ENCODE results near the gene ARMH1. TPM values are rescaled to one million over a fixed set of nuclear protein-coding genes. Genes with fewer than 3 reads are reported as not detected.

ARMH1 gene
- total RNA-seq, 1 donor from 2014 or later: 3.0 TPM

DNA sequence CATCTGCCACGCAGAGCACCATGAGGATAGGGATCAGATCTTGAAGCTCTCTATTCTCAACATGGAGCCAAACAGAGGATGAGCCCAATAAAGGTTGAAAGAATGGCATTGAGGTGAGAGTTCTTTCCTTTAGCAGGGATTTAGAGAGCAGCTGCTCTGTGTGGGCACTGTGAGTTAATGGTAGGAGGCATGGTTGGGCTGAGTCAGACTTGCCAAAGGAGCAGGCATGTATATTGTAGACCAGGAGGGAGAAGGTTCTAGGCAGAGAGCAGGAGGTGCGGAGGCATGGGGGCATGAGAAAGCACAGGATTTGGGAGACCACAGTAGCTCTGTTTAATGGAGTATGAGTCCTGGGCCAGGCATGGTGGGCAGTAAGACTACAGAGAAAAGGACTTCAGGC is 32.3 kb upstream of the ARMH1 start:
- Mint-ChIP-seq H3K4me1 (ENCODE audit: unreplicated experiment) (peaks cover 16% of the 10 kb centered on the region), H3K27me3 (ENCODE audit: unreplicated experiment) (no peaks in the 10 kb centered on the region), H3K27ac (ENCODE audit: unreplicated experiment) (peak overlapping the region; percentile 64), H3K4me3 (ENCODE audit: unreplicated experiment) (no peak overlapping the region), H3K9me3 (ENCODE audit: unreplicated experiment) (no peaks in the 10 kb centered on the region), H3K36me3 (ENCODE audit: unreplicated experiment) (peaks cover 36% of the 10 kb centered on the region)
- no peak for DNase-seq (ENCODE audit: extremely low spot score, unreplicated experiment)
- TF ChIP-seq, protein P1, sequence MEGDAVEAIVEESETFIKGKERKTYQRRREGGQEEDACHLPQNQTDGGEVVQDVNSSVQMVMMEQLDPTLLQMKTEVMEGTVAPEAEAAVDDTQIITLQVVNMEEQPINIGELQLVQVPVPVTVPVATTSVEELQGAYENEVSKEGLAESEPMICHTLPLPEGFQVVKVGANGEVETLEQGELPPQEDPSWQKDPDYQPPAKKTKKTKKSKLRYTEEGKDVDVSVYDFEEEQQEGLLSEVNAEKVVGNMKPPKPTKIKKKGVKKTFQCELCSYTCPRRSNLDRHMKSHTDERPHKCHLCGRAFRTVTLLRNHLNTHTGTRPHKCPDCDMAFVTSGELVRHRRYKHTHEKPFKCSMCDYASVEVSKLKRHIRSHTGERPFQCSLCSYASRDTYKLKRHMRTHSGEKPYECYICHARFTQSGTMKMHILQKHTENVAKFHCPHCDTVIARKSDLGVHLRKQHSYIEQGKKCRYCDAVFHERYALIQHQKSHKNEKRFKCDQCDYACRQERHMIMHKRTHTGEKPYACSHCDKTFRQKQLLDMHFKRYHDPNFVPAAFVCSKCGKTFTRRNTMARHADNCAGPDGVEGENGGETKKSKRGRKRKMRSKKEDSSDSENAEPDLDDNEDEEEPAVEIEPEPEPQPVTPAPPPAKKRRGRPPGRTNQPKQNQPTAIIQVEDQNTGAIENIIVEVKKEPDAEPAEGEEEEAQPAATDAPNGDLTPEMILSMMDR (IDR thresholded peaks at IDR 0.05): no peak

DNA sequence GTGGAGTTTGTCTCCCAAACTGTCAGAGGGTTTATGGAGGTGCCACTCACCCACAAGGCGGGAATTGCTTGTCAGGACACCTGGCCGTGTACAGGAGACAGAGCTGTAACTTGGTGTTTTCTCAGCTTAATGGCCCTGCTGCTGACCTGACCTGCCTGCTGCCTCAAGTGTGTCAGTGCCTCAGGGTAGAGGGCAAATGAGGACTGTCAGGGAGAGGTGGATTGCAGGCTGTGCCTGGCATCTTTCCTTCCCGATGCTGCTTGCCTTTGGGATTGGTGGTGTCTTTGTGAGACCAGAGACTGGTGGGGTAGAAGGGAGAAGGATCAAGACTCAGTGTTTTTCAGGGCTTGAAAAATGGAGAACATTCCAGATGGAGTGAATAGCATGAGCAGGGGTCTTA is 31.6 kb upstream of the ARMH1 start:
- DNase-seq (ENCODE audit: extremely low spot score, unreplicated experiment): no peak
- no peaks in the 10 kb centered on the region for H3K27me3 Mint-ChIP-seq (ENCODE audit: unreplicated experiment)
- TF ChIP-seq, protein P1 (IDR thresholded peaks at IDR 0.05): no peak
- no peak overlapping the region for H3K4me3 Mint-ChIP-seq (ENCODE audit: unreplicated experiment)
- no peak overlapping the region for H3K27ac Mint-ChIP-seq (ENCODE audit: unreplicated experiment)
- no peaks in the 10 kb centered on the region for H3K9me3 Mint-ChIP-seq (ENCODE audit: unreplicated experiment)
- H3K36me3 Mint-ChIP-seq (ENCODE audit: unreplicated experiment): peaks cover 33% of the 10 kb centered on the region
- H3K4me1 Mint-ChIP-seq (ENCODE audit: unreplicated experiment): peaks cover 16% of the 10 kb centered on the region

DNA sequence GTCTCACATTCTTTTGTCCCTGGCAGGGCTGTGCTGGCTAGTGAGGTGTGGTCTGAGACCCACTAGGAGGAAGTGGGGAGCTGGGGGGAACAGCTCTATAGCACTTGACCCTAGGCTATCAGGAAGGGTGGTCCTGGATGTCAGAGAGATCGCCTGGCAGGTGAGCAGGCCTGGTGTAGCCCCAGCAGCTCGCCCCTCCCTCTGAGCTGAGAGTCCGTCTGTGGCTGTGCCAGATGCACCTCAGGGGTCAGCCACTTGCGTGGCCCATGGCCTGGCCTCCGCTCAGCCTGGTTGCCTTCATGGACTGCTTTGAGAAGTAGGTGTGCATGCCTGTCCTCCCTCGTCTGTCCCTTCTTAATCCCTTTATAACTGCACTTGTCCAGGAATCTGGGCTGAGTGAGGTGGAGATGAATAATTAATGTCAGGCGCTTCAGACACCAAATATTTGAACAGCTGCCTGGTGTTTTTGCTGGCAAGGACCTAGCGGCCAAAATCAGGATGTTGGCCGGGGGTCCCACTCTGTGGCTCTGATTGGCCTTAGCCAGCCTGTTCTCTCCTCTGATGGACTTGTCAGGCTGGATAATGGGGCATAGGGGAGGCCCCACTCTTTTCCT is 30.7 kb upstream of the ARMH1 start:
- H3K36me3 Mint-ChIP-seq (ENCODE audit: unreplicated experiment): peaks cover 26% of the 10 kb centered on the region
- DNase-seq (ENCODE audit: extremely low spot score, unreplicated experiment): no peak
- peaks cover 16% of the 10 kb centered on the region for H3K4me1 Mint-ChIP-seq (ENCODE audit: unreplicated experiment)
- TF ChIP-seq, protein P1 (IDR thresholded peaks at IDR 0.05): no peak
- no peak overlapping the region for H3K27ac Mint-ChIP-seq (ENCODE audit: unreplicated experiment)
- no peaks in the 10 kb centered on the region for H3K27me3 Mint-ChIP-seq (ENCODE audit: unreplicated experiment)
- H3K9me3 Mint-ChIP-seq (ENCODE audit: unreplicated experiment): no peaks in the 10 kb centered on the region
- H3K4me3 Mint-ChIP-seq (ENCODE audit: unreplicated experiment): no peak overlapping the region

DNA sequence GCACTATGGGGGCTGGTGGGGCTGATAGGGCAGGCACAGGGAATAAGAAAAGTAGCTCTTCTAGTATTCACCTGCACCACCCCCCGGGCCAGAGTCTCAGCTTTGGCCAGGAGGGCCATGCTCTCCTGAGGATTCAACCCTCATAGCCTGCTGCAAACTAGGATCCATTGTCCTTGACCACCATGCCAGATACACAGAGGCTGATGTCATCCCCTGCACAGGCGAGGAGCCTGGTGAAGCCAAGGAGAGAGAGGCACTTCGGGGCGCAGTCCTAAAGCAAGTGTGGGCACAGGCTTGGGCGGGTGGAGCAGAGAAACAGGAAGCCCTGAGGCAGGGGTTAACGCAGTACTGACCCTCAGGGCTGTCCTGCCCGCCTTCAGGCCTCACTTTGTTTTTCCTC is 29.7 kb upstream of the ARMH1 start:
- Mint-ChIP-seq H3K9me3 (ENCODE audit: unreplicated experiment) (no peaks in the 10 kb centered on the region), H3K27ac (ENCODE audit: unreplicated experiment) (no peak overlapping the region), H3K4me1 (ENCODE audit: unreplicated experiment) (peaks cover 16% of the 10 kb centered on the region), H3K27me3 (ENCODE audit: unreplicated experiment) (no peaks in the 10 kb centered on the region), H3K36me3 (ENCODE audit: unreplicated experiment) (peaks cover 25% of the 10 kb centered on the region), H3K4me3 (ENCODE audit: unreplicated experiment) (no peak overlapping the region)
- no peak for DNase-seq (ENCODE audit: extremely low spot score, unreplicated experiment)
- TF ChIP-seq, protein P1 (IDR thresholded peaks at IDR 0.05): no peak

DNA sequence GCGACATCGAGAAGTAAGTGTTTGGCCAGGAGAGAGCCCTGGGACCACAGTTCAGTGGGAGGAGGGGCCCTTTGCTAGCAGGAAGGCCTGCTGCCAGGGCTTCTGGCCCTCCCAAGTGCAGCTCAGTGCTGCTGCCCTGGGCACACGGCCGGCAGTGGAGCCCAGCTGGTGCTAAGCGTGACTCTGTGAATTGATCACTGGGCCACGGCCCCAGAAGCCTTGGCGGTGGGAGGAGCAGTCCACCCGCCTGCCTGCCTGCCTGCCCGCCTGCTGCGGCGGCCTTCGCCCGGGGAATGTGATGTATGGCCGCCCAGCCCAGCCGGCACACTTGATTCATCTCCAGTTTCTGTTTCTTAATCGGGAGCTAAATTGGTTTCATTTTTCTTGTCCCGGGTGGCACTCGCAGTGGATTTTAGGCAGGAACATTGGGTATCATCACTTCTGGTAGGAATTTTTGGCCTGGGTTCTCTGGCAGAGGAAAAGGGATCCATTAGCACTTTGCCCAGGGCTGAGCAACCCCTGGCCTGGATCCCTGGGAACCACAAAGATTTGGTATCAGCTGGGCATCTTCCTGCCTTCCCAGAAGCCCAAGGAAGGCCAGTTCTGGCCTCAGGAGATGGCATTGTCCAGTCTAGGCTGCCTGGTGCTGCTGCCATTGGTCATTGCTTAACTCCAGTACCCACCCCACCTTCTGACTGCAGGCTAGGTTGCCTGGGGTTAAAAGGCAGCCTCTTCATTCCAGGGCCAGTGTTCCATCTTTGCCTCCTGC is 28.9 kb upstream of the ARMH1 start:
- no peak for DNase-seq (ENCODE audit: extremely low spot score, unreplicated experiment)
- Mint-ChIP-seq H3K27ac (ENCODE audit: unreplicated experiment) (no peak overlapping the region), H3K27me3 (ENCODE audit: unreplicated experiment) (no peaks in the 10 kb centered on the region), H3K4me3 (ENCODE audit: unreplicated experiment) (no peak overlapping the region), H3K36me3 (ENCODE audit: unreplicated experiment) (peaks cover 28% of the 10 kb centered on the region), H3K9me3 (ENCODE audit: unreplicated experiment) (no peaks in the 10 kb centered on the region), H3K4me1 (ENCODE audit: unreplicated experiment) (peaks cover 16% of the 10 kb centered on the region)
- TF ChIP-seq, protein P1 (IDR thresholded peaks at IDR 0.05): no peak
